ENCODE results near the gene KRT7.

GRCh38 chr12:52185400-52185967, 47.6 kb upstream of the KRT7 start:
- TF ChIP-seq POLR2A (IDR thresholded peaks at IDR 0.05) (no peak), CTCF (IDR thresholded peaks at IDR 0.05) (no peak)

All from body of pancreas (tissue), 4 donors.